GM19035 (cell line): ENCODE measurements around the gene TUT4.

Source experiments
- ATAC-seq: cut with Tn5 transposase; IDR thresholded peaks from one replicate; pipeline ENCODE4 v1.9.1; 2021; ENCODE audit not compliant: unreplicated experiment

Gene TUT4

GRCh38 chr1:52416811-52417210, 136.1 kb downstream of the TUT4 start:
- ATAC-seq = no peak

- ATAC-seq = no peak
Measured at GRCh38 chr1:52414942-52415341, 137.9 kb downstream of the TUT4 start.

- no peak for ATAC-seq
Measured at GRCh38 chr1:52413410-52413989, 139.4 kb downstream of the TUT4 start.

GRCh38 chr1:52404975-52405338, 147.9 kb downstream of the TUT4 start:
- ATAC-seq = no peak

- peak; percentile 92 for ATAC-seq
Measured at GRCh38 chr1:52404116-52404974, 148.5 kb downstream of the TUT4 start, which contains the start of the genes ORC1 and PRPF38A. TSS of gene ORC1 (minus strand) at chr1:52404423. CDS start at chr1:52402223, 2,200 bp downstream. TSS of gene PRPF38A (plus strand) at chr1:52404602. CDS start at chr1:52404750, 148 bp downstream.

GRCh38 chr1:52403566-52404115, 149.3 kb downstream of the TUT4 start:
- ATAC-seq = peak; percentile 31

- ATAC-seq = no peak
Measured at GRCh38 chr1:52402860-52403240, 150.0 kb downstream of the TUT4 start.

- ATAC-seq = no peak
Measured at GRCh38 chr1:52400131-52400530, 152.8 kb downstream of the TUT4 start.

- no peak for ATAC-seq
Measured at GRCh38 chr1:52399629-52400028, 153.3 kb downstream of the TUT4 start.

- ATAC-seq = no peak
Measured at GRCh38 chr1:52393174-52393573, 159.7 kb downstream of the TUT4 start.

GRCh38 chr1:52386458-52386857, 166.4 kb downstream of the TUT4 start:
- no peak for ATAC-seq

GRCh38 chr1:52385376-52385775, 167.5 kb downstream of the TUT4 start:
- no peak for ATAC-seq
